ENCODE results near the gene WBP2.

Gene WBP2

GRCh38 chr17:75826561-75827307 is 28.4 kb downstream of the WBP2 start:
- H3K4me1 ChIP-seq (ENCODE audit: control insufficient read depth, insufficient read depth, low read length), result peaks cover 23% of the 10 kb centered on the region
- H3K27me3 ChIP-seq (ENCODE audit: control insufficient read depth in 1 of 2, insufficient read depth in 2 of 2, low read length in 2 of 2), result no peaks in the 10 kb centered on the region
- H3K36me3 ChIP-seq (ENCODE audit: control insufficient read depth in 2 of 2, insufficient read depth in 2 of 2, low read length in 2 of 2), result peaks cover 8 to 20% of the 10 kb centered on the region in 2 donors
- H3K9ac ChIP-seq (ENCODE audit: low read length in 2 of 2), result peak overlapping the region in 1 of 2 donors; percentile 48
- no peak overlapping the region for H3K4me3 ChIP-seq (ENCODE audit: low read length in 2 of 2)
- H3K27ac ChIP-seq (ENCODE audit: low read length), result peak overlapping the region; percentile 71
- no peaks in the 10 kb centered on the region for H3K9me3 ChIP-seq (ENCODE audit: control insufficient read depth in 2 of 2, low read length in 2 of 2)

GRCh38 chr17:75825748-75826370 is 29.3 kb downstream of the WBP2 start:
- H3K27me3 ChIP-seq (ENCODE audit: control insufficient read depth in 1 of 2, insufficient read depth in 2 of 2, low read length in 2 of 2), result no peaks in the 10 kb centered on the region
- H3K4me1 ChIP-seq (ENCODE audit: control insufficient read depth, insufficient read depth, low read length), result peaks cover 23% of the 10 kb centered on the region
- no peak overlapping the region for H3K27ac ChIP-seq (ENCODE audit: low read length)
- no peak overlapping the region for H3K4me3 ChIP-seq (ENCODE audit: low read length in 2 of 2)
- no peak overlapping the region for H3K9ac ChIP-seq (ENCODE audit: low read length in 2 of 2)
- no peaks in the 10 kb centered on the region for H3K9me3 ChIP-seq (ENCODE audit: control insufficient read depth in 2 of 2, low read length in 2 of 2)
- H3K36me3 ChIP-seq (ENCODE audit: control insufficient read depth in 2 of 2, insufficient read depth in 2 of 2, low read length in 2 of 2), result peaks cover 14 to 27% of the 10 kb centered on the region in 2 donors

DNA sequence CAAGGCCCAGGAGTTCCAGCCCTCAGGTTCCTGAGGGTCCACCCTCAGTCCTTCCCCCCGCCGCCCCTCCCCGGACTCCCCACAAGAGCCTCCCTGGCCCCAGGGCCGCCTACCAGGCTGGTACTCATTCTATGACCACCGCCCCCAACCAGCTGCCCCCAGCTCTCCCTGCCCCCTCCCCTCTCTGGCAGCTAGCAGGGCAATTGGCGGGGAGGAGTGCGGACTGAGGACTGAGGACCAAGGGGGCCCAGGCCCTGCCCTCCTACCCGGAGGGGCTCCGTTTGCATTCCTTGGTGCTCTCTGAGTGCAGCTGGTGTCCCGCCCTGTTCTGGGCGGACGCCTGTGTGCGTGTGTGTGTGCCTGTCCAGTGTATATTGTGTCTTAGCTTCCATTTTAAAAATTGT is 30.0 kb downstream of the WBP2 start:
- no peak overlapping the region for H3K4me3 ChIP-seq (ENCODE audit: low read length in 2 of 2)
- H3K36me3 ChIP-seq (ENCODE audit: control insufficient read depth in 2 of 2, insufficient read depth in 2 of 2, low read length in 2 of 2), result peaks cover 19 to 34% of the 10 kb centered on the region in 2 donors
- no peaks in the 10 kb centered on the region for H3K27me3 ChIP-seq (ENCODE audit: control insufficient read depth in 1 of 2, insufficient read depth in 2 of 2, low read length in 2 of 2)
- H3K27ac ChIP-seq (ENCODE audit: low read length), result no peak overlapping the region
- no peak overlapping the region for H3K9ac ChIP-seq (ENCODE audit: low read length in 2 of 2)
- H3K4me1 ChIP-seq (ENCODE audit: control insufficient read depth, insufficient read depth, low read length), result peaks cover 23% of the 10 kb centered on the region
- no peaks in the 10 kb centered on the region for H3K9me3 ChIP-seq (ENCODE audit: control insufficient read depth in 2 of 2, low read length in 2 of 2)

- peaks cover 23% of the 10 kb centered on the region for H3K4me1 ChIP-seq (ENCODE audit: control insufficient read depth, insufficient read depth, low read length)
- H3K9ac ChIP-seq (ENCODE audit: low read length in 2 of 2), result no peak overlapping the region
- no peaks in the 10 kb centered on the region for H3K27me3 ChIP-seq (ENCODE audit: control insufficient read depth in 1 of 2, insufficient read depth in 2 of 2, low read length in 2 of 2)
- H3K4me3 ChIP-seq (ENCODE audit: low read length in 2 of 2), result no peak overlapping the region
- peaks cover 24 to 39% of the 10 kb centered on the region in 2 donors for H3K36me3 ChIP-seq (ENCODE audit: control insufficient read depth in 2 of 2, insufficient read depth in 2 of 2, low read length in 2 of 2)
- no peaks in the 10 kb centered on the region for H3K9me3 ChIP-seq (ENCODE audit: control insufficient read depth in 2 of 2, low read length in 2 of 2)
- no peak overlapping the region for H3K27ac ChIP-seq (ENCODE audit: low read length)
These were observed 30.5 kb downstream of the WBP2 start for GRCh38 chr17:75824666-75825065.

GRCh38 chr17:75824050-75824552 is 31.0 kb downstream of the WBP2 start:
- H3K9me3 ChIP-seq (ENCODE audit: control insufficient read depth in 2 of 2, low read length in 2 of 2), result no peaks in the 10 kb centered on the region
- peak overlapping the region; percentile 24 for H3K27ac ChIP-seq (ENCODE audit: low read length)
- H3K4me1 ChIP-seq (ENCODE audit: control insufficient read depth, insufficient read depth, low read length), result peaks cover 23% of the 10 kb centered on the region
- H3K27me3 ChIP-seq (ENCODE audit: control insufficient read depth in 1 of 2, insufficient read depth in 2 of 2, low read length in 2 of 2), result no peaks in the 10 kb centered on the region
- H3K4me3 ChIP-seq (ENCODE audit: low read length in 2 of 2), result no peak overlapping the region
- H3K36me3 ChIP-seq (ENCODE audit: control insufficient read depth in 2 of 2, insufficient read depth in 2 of 2, low read length in 2 of 2), result peaks cover 29 to 44% of the 10 kb centered on the region in 2 donors
- H3K9ac ChIP-seq (ENCODE audit: low read length in 2 of 2), result no peak overlapping the region

DNA sequence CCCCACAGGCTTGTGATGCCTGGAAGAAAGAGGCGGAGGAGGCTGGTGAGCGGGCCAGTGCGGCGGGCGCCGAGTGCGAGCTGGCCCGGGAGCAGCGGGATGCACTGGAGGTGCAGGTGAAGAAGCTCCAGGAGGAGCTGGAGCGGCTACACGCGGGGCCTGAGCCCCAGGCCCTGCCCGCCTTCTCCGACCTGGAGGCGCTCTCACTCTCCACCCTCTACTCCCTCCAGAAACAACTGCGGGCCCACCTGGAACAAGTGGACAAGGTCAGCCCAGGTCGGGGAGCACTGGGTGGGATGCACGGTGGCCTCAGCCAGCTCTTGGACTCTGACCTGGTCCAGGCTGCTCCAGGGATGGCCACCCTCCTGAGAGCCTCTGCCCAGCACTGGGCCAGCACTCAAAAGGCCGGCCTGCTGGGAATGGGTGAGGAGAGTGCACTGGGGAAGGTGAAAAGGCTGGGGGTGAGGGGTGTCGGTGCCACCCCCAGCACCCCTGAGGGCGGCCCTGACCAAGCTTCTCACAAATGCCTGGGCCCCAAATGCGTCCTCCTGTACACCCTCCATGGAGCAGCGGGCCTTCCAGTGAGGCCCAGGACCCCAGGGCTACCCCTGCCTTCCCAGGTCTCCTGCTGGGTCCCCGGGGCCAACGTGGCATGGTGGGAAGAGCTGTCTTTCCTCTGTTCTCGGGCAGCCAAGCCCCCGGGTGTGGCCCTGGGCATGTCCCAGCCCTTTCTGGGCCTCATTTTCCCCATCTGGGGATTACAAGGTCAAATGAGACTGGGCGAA is 31.7 kb downstream of the WBP2 start:
- Histone ChIP-seq H3K27me3 (ENCODE audit: control insufficient read depth in 1 of 2, insufficient read depth in 2 of 2, low read length in 2 of 2) (no peaks in the 10 kb centered on the region), H3K9ac (ENCODE audit: low read length in 2 of 2) (no peak overlapping the region), H3K27ac (ENCODE audit: low read length) (peak overlapping the region; percentile 24), H3K36me3 (ENCODE audit: control insufficient read depth in 2 of 2, insufficient read depth in 2 of 2, low read length in 2 of 2) (peaks cover 36 to 50% of the 10 kb centered on the region in 2 donors), H3K9me3 (ENCODE audit: control insufficient read depth in 2 of 2, low read length in 2 of 2) (no peaks in the 10 kb centered on the region), H3K4me3 (ENCODE audit: low read length in 2 of 2) (no peak overlapping the region), H3K4me1 (ENCODE audit: control insufficient read depth, insufficient read depth, low read length) (peaks cover 22% of the 10 kb centered on the region)

DNA sequence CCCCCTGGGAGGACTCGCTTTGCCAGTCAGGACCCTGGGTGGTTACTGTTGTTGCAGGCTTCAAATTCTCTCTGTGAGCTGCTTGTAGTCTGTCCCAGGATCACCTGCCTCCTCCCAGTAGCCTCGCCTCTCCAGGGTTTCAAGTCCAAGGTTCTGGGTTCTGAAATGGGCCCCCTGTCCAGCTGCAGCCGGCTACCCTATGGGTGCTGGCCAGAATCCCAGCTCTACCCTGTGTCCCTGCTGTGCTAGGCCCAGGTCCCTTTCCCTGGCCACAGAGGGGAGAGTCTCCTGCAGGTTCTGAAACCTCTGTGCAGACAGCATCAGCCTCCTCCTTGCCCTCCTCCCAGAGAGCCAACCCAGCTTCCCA is 32.4 kb downstream of the WBP2 start:
- Histone ChIP-seq H3K9ac (ENCODE audit: low read length in 2 of 2) (no peak overlapping the region), H3K36me3 (ENCODE audit: control insufficient read depth in 2 of 2, insufficient read depth in 2 of 2, low read length in 2 of 2) (peaks cover 43 to 55% of the 10 kb centered on the region in 2 donors), H3K27ac (ENCODE audit: low read length) (peak overlapping the region; percentile 41), H3K4me1 (ENCODE audit: control insufficient read depth, insufficient read depth, low read length) (peaks cover 15% of the 10 kb centered on the region), H3K4me3 (ENCODE audit: low read length in 2 of 2) (no peak overlapping the region), H3K27me3 (ENCODE audit: control insufficient read depth in 1 of 2, insufficient read depth in 2 of 2, low read length in 2 of 2) (no peaks in the 10 kb centered on the region), H3K9me3 (ENCODE audit: control insufficient read depth in 2 of 2, low read length in 2 of 2) (no peaks in the 10 kb centered on the region)

- Histone ChIP-seq H3K9me3 (ENCODE audit: control insufficient read depth in 2 of 2, low read length in 2 of 2) (no peaks in the 10 kb centered on the region), H3K36me3 (ENCODE audit: control insufficient read depth in 2 of 2, insufficient read depth in 2 of 2, low read length in 2 of 2) (peaks cover 48 to 60% of the 10 kb centered on the region in 2 donors), H3K27ac (ENCODE audit: low read length) (peak overlapping the region; percentile 41), H3K4me1 (ENCODE audit: control insufficient read depth, insufficient read depth, low read length) (peaks cover 10% of the 10 kb centered on the region), H3K9ac (ENCODE audit: low read length in 2 of 2) (peak overlapping the region in 1 of 2 donors; percentile 38), H3K4me3 (ENCODE audit: low read length in 2 of 2) (no peak overlapping the region), H3K27me3 (ENCODE audit: control insufficient read depth in 1 of 2, insufficient read depth in 2 of 2, low read length in 2 of 2) (no peaks in the 10 kb centered on the region)
These were observed 32.9 kb downstream of the WBP2 start for GRCh38 chr17:75822119-75822799.

DNA sequence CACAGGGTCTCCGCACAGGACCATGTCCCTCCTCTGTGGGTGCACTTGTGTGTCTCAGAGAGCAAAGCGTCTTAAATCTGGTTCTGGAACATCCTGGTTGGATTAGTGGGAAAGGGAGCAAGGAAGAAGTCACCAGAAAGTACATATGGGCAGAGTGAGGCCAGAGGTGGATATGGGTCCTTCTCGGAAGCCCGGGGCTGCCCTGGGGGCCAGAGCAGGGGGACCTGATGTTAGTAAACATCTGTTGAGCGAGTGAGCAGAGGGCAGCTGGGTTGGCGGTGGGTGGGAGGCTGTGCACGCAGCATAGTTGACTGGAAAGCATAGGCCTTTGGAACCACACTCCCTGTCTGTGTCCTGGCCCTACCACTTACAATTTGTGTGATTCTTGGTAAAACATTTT is 33.6 kb downstream of the WBP2 start:
- no peak overlapping the region for H3K9ac ChIP-seq (ENCODE audit: low read length in 2 of 2)
- peaks cover 5% of the 10 kb centered on the region for H3K4me1 ChIP-seq (ENCODE audit: control insufficient read depth, insufficient read depth, low read length)
- H3K9me3 ChIP-seq (ENCODE audit: control insufficient read depth in 2 of 2, low read length in 2 of 2), result no peaks in the 10 kb centered on the region
- no peak overlapping the region for H3K27ac ChIP-seq (ENCODE audit: low read length)
- H3K4me3 ChIP-seq (ENCODE audit: low read length in 2 of 2), result no peak overlapping the region
- H3K36me3 ChIP-seq (ENCODE audit: control insufficient read depth in 2 of 2, insufficient read depth in 2 of 2, low read length in 2 of 2), result peaks cover 54 to 67% of the 10 kb centered on the region in 2 donors
- no peaks in the 10 kb centered on the region for H3K27me3 ChIP-seq (ENCODE audit: control insufficient read depth in 1 of 2, insufficient read depth in 2 of 2, low read length in 2 of 2)
